Activated CD4-positive, alpha-beta T cell treated with anti-CD3 and anti-CD28 coated beads, Interleukin-2, Interleukin-6, amounts not matched to agents 100 ng/mL and 50 ng/mL, durations not matched to agents 16 hours and 8 hours (primary cell): ENCODE data around the gene PCDH19.

Experiments used
- DNase-seq: peaks from one replicate; pipeline ENCODE4 v3.0.0-alpha.2; 2020

Gene PCDH19

GRCh38 chrX:100395781-100396180 is 14.3 kb downstream of the PCDH19 start:
- no peak for DNase-seq

GRCh38 chrX:100381619-100382018 is 28.5 kb downstream of the PCDH19 start:
- no peak for DNase-seq

GRCh38 chrX:100379388-100379986 is 30.6 kb downstream of the PCDH19 start:
- DNase-seq: peak; percentile 20

DNA sequence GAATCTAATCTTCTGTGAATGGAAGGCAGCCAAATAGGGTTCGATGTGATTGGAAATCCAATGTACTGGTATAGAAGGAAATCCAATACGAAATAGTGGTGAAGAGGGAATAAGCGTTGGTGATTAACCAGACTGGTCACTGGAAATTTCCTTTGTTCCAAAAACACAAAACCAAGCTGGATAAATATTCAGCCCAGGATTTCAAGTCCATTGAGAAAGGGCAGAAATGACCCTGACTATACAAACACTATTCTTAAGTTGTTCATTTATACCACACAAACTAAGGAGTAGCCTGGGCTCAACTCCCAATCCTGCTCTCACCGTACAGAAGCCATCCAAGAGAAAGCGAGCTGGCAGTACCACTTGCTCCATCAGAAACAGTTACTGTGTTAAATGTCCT is 32.2 kb downstream of the PCDH19 start:
- DNase-seq: no peak

GRCh38 chrX:100376576-100376975 is 33.5 kb downstream of the PCDH19 start:
- no peak for DNase-seq

- DNase-seq: no peak
Observed at GRCh38 chrX:100373673-100374072, 36.4 kb downstream of the PCDH19 start.

GRCh38 chrX:100368167-100368566 is 41.9 kb downstream of the PCDH19 start:
- peak; percentile 14 for DNase-seq

DNA sequence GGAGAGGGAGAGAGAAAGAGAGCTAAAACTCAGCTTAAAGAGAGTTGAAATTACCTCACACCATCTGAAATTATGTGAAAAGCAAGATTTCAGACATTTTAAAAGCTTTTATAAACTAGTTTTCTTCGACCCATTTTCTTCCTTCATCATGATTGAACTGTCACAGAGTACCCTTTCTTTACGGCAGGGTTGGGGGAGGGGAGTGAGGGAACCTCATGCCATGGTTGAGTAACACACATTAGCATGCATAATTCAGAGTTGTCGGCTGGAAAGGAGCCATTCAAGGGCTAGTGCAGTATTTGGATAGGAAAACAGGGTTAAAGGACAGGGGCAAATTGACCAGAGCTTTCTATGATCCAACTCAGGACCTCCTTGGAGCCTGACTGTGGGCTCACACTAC is 46.2 kb downstream of the PCDH19 start:
- no peak for DNase-seq

DNA sequence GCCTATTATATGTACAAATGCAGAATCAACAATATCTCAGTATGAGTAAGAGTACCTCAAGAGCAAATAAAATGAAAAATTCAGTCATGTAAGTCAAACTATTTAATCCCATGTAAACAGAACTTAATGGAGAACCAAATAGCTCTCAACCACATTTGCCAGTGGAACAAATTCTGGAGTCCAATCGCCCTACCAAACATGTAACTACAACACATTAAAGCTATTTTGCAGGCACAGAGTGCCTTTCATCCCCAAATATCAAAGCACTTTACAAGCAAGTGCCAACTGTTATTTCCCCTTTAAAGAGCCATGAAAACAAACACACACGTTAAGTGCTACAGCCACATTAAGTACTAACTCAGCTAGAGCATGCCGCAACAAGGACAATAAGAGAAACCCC is 51.3 kb downstream of the PCDH19 start:
- DNase-seq: no peak

DNA sequence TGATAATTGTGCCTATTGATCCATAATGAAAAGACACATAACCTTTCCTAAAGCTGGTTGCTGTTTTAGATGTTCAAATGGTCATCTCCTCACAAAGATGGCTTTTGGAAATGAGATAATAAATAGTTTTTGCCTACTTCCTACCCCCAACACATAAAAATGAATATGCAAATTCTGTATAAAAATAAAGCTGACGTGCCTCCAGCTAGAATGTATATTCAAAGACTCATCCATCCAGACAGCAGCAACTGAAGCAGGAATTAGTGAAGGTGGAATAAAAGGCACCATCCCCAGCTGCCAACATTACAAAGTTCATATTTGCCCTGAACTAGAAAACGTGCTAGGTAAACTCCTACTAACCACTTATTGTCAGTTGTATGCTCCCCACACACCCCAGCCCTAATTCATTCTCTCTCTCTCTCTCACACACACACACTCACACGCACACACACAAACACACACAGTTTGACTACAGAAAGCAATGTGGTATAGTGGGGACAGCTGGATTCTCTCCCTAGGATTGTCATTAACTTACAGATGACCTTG is 53.6 kb downstream of the PCDH19 start:
- no peak for DNase-seq

GRCh38 chrX:100355680-100356079 is 54.4 kb downstream of the PCDH19 start:
- no peak for DNase-seq

DNA sequence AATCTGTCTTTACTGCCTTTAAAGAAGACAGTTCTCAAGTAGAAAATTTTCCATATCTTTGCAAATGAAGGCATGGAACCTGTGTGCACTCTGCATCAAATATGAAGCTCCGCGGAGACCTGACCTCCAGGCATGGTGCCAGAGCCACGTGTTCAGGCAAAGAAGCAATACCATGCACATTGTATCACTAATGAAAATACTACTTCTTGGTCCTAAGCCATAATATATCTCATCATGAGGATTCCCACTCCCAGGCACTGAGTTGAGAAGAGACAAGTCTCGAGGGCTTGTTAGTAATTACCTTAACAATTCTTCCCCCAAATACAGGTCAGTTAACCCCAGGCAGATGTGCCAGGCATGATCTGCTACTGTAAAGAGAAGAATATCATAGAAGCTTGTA is 56.7 kb downstream of the PCDH19 start:
- no peak for DNase-seq

DNA sequence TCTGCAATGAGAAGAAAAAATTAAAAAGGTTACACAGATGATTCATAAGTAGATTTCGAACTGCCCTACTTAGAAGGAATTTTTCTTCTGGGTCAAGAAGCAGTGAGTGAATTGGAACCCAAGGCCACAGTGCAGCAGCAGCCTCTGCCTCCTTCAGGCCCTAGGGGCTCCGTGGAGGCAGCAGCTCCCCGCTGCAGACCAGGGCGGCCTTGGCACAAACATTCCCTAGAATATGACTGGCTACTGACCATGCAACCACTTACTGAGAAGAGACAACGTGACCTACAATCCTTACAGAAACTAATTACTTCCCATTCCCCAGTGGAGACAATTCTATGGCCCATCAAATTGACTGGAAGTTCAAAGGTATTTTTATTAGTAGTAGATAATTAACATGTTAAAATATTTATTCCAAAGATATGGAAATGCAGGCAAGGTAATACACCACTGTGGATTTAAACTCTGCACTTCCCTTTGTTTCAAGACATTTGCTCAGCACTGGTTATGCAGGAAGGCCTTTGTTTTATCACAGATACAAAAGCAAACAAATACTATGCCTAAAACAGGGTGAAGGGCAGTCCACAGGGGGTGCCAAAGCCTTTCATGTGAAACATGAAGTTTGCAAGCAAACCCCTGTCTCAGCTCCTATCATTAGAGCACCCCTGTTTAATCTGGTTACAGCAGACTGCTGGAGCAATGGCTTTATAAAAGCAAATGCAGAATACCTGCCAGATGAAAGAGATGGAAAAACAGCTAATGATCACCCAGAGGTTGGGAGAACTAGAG is 59.2 kb downstream of the PCDH19 start:
- no peak for DNase-seq

- no peak for DNase-seq
Observed at GRCh38 chrX:100349391-100349790, 60.7 kb downstream of the PCDH19 start.

DNA sequence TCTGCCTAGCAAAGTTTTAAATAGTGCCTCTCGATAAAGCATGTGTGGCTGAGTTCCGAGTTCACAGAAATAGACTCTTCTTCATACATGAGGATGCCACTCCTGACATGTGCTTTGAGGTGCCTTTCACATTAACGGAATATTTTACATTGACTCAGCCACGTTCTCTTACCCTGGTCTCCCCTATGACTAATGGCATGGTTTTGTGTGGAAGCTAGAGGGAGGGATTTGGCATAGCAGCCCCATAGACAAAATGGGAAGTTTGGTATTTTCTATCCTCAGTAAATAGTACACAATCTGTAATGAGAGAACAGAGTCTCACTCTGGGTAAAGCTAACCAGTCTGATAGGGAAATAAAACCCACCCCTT is 68.9 kb downstream of the PCDH19 start:
- no peak for DNase-seq

GRCh38 chrX:100340491-100341141 is 69.5 kb downstream of the PCDH19 start:
- no peak for DNase-seq

- no peak for DNase-seq
Observed at GRCh38 chrX:100328351-100328750, 81.7 kb downstream of the PCDH19 start.

- DNase-seq: no peak
Observed at GRCh38 chrX:100319716-100320115, 90.4 kb downstream of the PCDH19 start.

GRCh38 chrX:100316987-100317386 is 93.1 kb downstream of the PCDH19 start:
- DNase-seq: no peak

GRCh38 chrX:100315566-100315965 is 94.5 kb downstream of the PCDH19 start:
- no peak for DNase-seq

DNA sequence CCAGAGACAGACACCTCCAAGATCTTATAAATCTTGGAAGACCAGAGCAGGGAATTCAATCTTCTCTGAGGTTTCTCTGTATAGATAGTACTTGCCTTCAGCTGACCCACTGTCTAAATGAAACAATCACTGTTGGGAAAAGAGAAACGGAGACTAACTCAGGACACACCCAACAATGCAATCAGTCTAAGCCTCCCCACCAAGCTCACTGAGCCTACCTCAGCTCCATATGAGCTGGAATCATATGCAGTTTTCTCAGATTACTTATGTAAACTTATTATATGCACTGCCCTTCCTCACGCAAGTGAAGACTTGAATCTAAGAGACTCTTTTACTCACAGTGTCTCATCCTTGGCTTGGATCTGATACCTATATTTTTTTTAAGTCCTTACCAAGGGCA is 110.5 kb downstream of the PCDH19 start:
- no peak for DNase-seq

GRCh38 chrX:100297728-100298127 is 112.3 kb downstream of the PCDH19 start:
- no peak for DNase-seq

DNA sequence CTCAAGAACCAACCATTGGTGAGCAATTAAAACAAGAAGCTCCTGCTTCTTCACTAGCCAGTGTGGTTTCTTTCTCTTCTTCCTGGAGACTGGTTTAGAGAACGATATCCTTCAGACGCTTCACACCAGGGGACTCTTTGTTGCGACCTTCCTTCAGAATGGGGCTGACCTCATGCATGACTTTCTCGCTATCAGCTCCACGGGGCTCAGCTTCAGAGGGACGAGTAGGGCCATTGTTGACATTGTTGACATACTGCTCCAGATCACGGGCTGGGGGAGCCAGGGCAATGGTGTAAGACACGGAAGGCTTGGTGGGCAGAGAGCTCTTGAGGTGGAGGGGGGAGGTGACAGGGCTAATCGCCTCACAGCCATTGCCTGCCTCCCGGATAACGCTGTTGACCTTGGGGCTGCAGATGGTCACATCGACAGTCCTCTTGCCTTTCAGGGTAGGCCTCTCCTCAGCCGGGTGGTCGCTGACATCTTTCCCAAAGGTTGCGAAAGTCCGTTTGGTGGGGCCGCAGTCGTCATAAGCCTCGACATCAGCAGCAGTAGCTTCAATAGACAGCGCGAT is 113.8 kb downstream of the PCDH19 start:
- DNase-seq: no peak

- no peak for DNase-seq
Observed at GRCh38 chrX:100294965-100295364, 115.1 kb downstream of the PCDH19 start.
